RWPE1 (cell line): ENCODE data around the gene ZNF512B.

Experiments
- CTCF ChIA-PET: fragments of 350-600 bp; sonication (Branson Sonifier 250); formaldehyde crosslinking; extraction: SDS; loops from one replicate; lab custom pipeline; 2021; lab: Yijun Ruan, JAX
- POLR2A ChIA-PET: fragments of 400-600 bp; formaldehyde crosslinking; extraction: SDS; loops from one replicate; lab custom pipeline; 2020; ENCODE audit warnings: antibody characterized with exemption; ENCODE audit not compliant: low non-redundant PET; lab: Yijun Ruan, JAX
- DNase-seq: peaks from one replicate; pipeline ENCODE4 v3.0.0; 2012; ENCODE audit warnings: low spot score
- H3K27ac ChIP-seq: fragments of 450-650 bp; 2 replicates; pipeline ENCODE4 v1.5.1; 2017
- TF ChIP-seq, protein P1 (sequence below): fragments of 450-650 bp; conservative IDR thresholded peaks from 2 replicates; pipeline ENCODE4 v1.5.1; 2017; ENCODE audit warnings: low read depth, mild to moderate bottlenecking

Gene ZNF512B

DNA sequence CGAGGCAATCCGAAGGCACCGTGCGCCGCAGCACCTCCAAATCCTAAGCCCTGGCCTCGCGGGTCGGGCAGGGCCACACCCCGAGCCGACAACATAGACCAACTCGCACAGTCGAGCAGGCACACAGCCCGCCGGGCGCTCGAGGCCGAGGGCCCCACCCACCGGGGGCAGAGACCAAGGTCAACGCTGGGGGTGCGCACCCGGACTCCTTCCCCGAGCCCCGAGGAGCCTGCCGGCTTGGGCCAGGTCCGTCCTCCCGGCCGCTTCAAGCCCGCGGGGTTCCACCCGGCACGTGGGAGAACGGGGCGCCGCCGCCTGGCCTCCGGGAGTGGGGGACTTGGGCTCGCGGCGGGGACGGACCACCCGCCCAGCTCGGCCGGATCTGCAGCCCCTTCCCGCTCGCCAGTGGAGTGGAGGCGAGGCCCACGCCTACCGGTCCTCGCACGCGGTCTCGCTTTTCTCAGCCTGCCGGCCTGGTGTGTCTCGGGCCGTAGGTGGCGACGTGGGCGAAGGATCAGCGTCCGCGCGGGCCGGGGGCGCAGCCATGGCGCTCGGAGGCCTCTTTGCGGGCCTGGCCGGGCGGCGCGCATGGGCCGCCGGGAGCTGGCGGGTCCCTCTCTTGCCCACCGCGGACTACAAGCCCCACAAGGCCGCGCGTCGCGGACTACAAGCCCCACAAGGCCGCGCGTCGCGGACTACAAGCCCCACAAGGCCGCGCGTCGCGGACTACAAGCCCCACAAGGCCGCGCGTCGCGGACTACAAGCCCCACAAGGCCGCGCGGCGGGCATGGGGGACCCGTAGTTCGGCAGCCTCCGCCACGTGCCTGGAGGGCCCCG is 13.7 kb downstream of the ZNF512B start, which contains the start of gene UCKL1:
UCKL1 (minus strand) TSS at position 590 of the 837 bp plus-strand sequence; CDS start at position 546, 44 bp downstream.
- POLR2A ChIA-PET, result interaction anchor here (0.6 to 1.2 kb wide), 5 partner anchors 12 to 248 kb away, joined by 3 to 4 read pairs (median 3); partner anchors contain the start of genes ARFRP1, PRPF6 and ZGPAT
- CTCF ChIA-PET, result interaction anchor here (0.7 to 3.7 kb wide), 2 partner anchors 17 to 267 kb away, joined by 3 to 18 read pairs; no protein-coding TSS in a partner anchor
- H3K27ac ChIP-seq, result peak within 1 kb of the TSS; percentile 99
- TF ChIP-seq, protein P1, sequence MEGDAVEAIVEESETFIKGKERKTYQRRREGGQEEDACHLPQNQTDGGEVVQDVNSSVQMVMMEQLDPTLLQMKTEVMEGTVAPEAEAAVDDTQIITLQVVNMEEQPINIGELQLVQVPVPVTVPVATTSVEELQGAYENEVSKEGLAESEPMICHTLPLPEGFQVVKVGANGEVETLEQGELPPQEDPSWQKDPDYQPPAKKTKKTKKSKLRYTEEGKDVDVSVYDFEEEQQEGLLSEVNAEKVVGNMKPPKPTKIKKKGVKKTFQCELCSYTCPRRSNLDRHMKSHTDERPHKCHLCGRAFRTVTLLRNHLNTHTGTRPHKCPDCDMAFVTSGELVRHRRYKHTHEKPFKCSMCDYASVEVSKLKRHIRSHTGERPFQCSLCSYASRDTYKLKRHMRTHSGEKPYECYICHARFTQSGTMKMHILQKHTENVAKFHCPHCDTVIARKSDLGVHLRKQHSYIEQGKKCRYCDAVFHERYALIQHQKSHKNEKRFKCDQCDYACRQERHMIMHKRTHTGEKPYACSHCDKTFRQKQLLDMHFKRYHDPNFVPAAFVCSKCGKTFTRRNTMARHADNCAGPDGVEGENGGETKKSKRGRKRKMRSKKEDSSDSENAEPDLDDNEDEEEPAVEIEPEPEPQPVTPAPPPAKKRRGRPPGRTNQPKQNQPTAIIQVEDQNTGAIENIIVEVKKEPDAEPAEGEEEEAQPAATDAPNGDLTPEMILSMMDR, result peak; percentile 51
- DNase-seq, result peak; percentile 91

GRCh38 chr20:63955281-63955826 is 14.4 kb downstream of the ZNF512B start:
- POLR2A ChIA-PET, result interaction anchor here (0.5 kb wide), 1 partner anchor 53 kb away, joined by 5 read pairs; no protein-coding TSS in a partner anchor
- no peak for DNase-seq
- peak overlapping the region; percentile 99 for H3K27ac ChIP-seq
- TF ChIP-seq, protein P1, result peak; percentile 81
- CTCF ChIA-PET, result interaction anchor here (0.7 to 3.7 kb wide), 4 partner anchors 9 to 181 kb away, joined by 3 to 18 read pairs (median 5); no protein-coding TSS in a partner anchor

- H3K27ac ChIP-seq, result peak overlapping the region; percentile 99
- DNase-seq, result no peak
- ChIA-PET POLR2A (no interaction called here), CTCF (interaction anchor here (3.7 kb wide), 1 partner anchor 20 kb away, joined by 18 read pairs; no protein-coding TSS in a partner anchor)
- TF ChIP-seq, protein P1, result no peak
These were observed 15.8 kb downstream of the ZNF512B start for GRCh38 chr20:63953764-63954429.

- ChIA-PET CTCF (interaction anchor here (0.5 to 2.8 kb wide), 3 partner anchors 21 to 215 kb away, joined by 3 to 9 read pairs (median 4); no protein-coding TSS in a partner anchor), POLR2A (no interaction called here)
- H3K27ac ChIP-seq, result peak overlapping the region; percentile 99
- DNase-seq, result no peak
- TF ChIP-seq, protein P1, result no peak
These were observed 17.0 kb downstream of the ZNF512B start for GRCh38 chr20:63952769-63953168.

DNA sequence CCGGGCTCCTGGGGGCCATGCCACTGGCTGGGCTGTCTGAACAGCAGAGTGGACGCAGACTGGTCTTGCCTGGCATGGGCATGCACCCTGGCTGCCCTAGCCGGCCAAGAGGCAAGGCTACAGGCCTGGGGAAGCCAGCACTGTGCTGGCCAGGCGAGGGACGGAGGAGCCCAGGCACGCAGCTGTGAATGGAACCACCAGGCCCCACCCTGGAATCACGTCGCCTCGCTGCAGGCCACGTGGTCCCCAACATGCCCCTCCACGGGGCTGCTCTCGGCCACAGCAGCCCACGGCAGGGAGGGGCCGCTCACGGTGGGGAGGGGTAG is 17.6 kb downstream of the ZNF512B start:
- ChIA-PET POLR2A (interaction anchor here (0.5 kb wide), 1 partner anchor 240 kb away, joined by 5 read pairs; no protein-coding TSS in a partner anchor), CTCF (interaction anchor here (2.8 kb wide), 1 partner anchor 22 kb away, joined by 9 read pairs; no protein-coding TSS in a partner anchor)
- H3K27ac ChIP-seq, result peak overlapping the region; percentile 99
- TF ChIP-seq, protein P1, result no peak
- DNase-seq, result no peak
